K562 (cell line): ENCODE results near the gene C2. TPM values are rescaled to one million over a fixed set of nuclear protein-coding genes. Genes with fewer than 3 reads are reported as not detected.

Experiments
- ATAC-seq: fragments of 200-7000 bp; cut with Tn5 transposase; 3 replicates; pipeline ENCODE4 v1.9.1; 2020; ENCODE audit warnings: moderate library complexity
- BruUV-seq: library from RNA; stranded (reverse); fragments of 400-500 nt; replicated peaks from 2 replicates; lab custom pipeline; 2021; lab: Mats Ljungman, UMichigan
- CTCF ChIA-PET: fragments of 300-600 bp; formaldehyde crosslinking; extraction: SDS; loops from one replicate; lab custom pipeline; 2021; ENCODE audit warnings: low intra/inter-chr PET ratio; lab: Yijun Ruan, JAX
- POLR2A ChIA-PET: fragments of 300-600, 350-650 bp; sonication (Branson Sonifier 250); formaldehyde crosslinking; extraction: SDS; loops from one replicate; lab custom pipeline; 2021; ENCODE audit warnings: antibody characterized with exemption, inconsistent platforms; lab: Yijun Ruan, JAX
- DNase-seq, 4 experiments: peaks; one replicate each; pipeline versions ENCODE4 v3.0.0 to v3.0.0-alpha.2; 2011 to 2018; ENCODE audit warnings: low spot score in 3 of 4, mixed read lengths in 3 of 4; ENCODE audit errors: extremely low read depth in 1 of 4
- FAIRE-seq: peaks from 2 replicates; lab custom pipeline; 2011; peaks lifted over from hg19 to GRCh38; lab: Jason Lieb, UNC
- H2AFZ ChIP-seq: 2 replicates; pipeline ENCODE4 v1.6.0; 2011; ENCODE audit warnings: low read depth, low read length, control low read depth, inconsistent platforms
- H3K27ac ChIP-seq: fragments of 200-600 bp; 3 replicates; pipeline ENCODE4 v1.8.0; 2011; ENCODE audit warnings: low read depth, mild to moderate bottlenecking, control low read depth, inconsistent platforms, low read length, moderate library complexity, mixed read lengths; ENCODE audit errors: extremely low read depth
- H3K27me3 ChIP-seq, 2 experiments: fragments of 300-600 bp in 1 of 2; 2 replicates in 1 of 2; 3 replicates in 1 of 2; pipeline versions ENCODE4 v1.6.0 to v1.8.0; 2011; ENCODE audit warnings: inconsistent platforms in 2 of 2, low read length in 2 of 2, mild to moderate bottlenecking in 1 of 2, mixed read lengths in 1 of 2, moderate library complexity in 1 of 2; ENCODE audit not compliant: control insufficient read depth in 2 of 2, insufficient read depth in 2 of 2
- H3K36me3 ChIP-seq: fragments of 300-600 bp; 3 replicates; pipeline ENCODE4 v1.8.0; 2011; ENCODE audit warnings: mild to moderate bottlenecking, low read length, inconsistent platforms; ENCODE audit not compliant: control insufficient read depth, insufficient read depth
- H3K4me1 ChIP-seq, 2 experiments: fragments of 200-600 bp in 1 of 2; replicated peaks in 1 of 2; 2 replicates in 1 of 2; 3 replicates in 1 of 2; pipeline versions ENCODE4 v1.5.1 to v1.8.0; 2011; ENCODE audit warnings: inconsistent platforms in 2 of 2, low read length in 2 of 2, mild to moderate bottlenecking in 1 of 2, mixed read lengths in 1 of 2, moderate library complexity in 1 of 2; ENCODE audit not compliant: control insufficient read depth in 2 of 2, insufficient read depth in 2 of 2
- H3K4me2 ChIP-seq: 2 replicates; pipeline ENCODE4 v1.6.1; 2011; ENCODE audit warnings: low read length, control low read depth, inconsistent platforms, mixed read lengths; ENCODE audit not compliant: insufficient read depth
- H3K4me3 ChIP-seq: fragments of 200-600 bp; sonication (generic), shearing (Covaris generic); 2 replicates; pipeline ENCODE4 v1.5.1; 2016; ENCODE audit warnings: control low read depth, inconsistent platforms
- H3K79me2 ChIP-seq: fragments of 200-600 bp; 3 replicates; pipeline ENCODE4 v1.8.0; 2011; ENCODE audit warnings: low read length, inconsistent platforms; ENCODE audit not compliant: control insufficient read depth, insufficient read depth
- H3K9ac ChIP-seq, 2 experiments: 2 replicates each; pipeline versions ENCODE4 v1.6.0 to v1.6.1; 2011; ENCODE audit warnings: low read depth in 2 of 2, low read length in 2 of 2, control low read depth in 1 of 2, inconsistent platforms in 1 of 2, mild to moderate bottlenecking in 1 of 2, mixed read lengths in 1 of 2; ENCODE audit not compliant: insufficient read depth in 1 of 2
- H3K9me1 ChIP-seq: one replicate; pipeline ENCODE4 v1.6.0; 2011; ENCODE audit warnings: inconsistent platforms, mild to moderate bottlenecking, low read length, moderate library complexity; ENCODE audit not compliant: control insufficient read depth, insufficient read depth
- H3K9me3 ChIP-seq: replicated peaks from 2 replicates; pipeline ENCODE4 v1.5.1; 2011; ENCODE audit warnings: low read depth, low read length, inconsistent platforms; ENCODE audit not compliant: control insufficient read depth, insufficient read depth
- H4K20me1 ChIP-seq: replicated peaks from 2 replicates; pipeline ENCODE4 v1.6.1; 2011; ENCODE audit warnings: low read length, inconsistent platforms, mixed read lengths; ENCODE audit not compliant: control insufficient read depth, insufficient read depth
- BHLHE40 ChIP-seq: IDR thresholded peaks from 2 replicates; pipeline ENCODE4 v1.6.1; 2011; ENCODE audit warnings: low read length, improper control_type of control experiment
- BRD9 ChIP-seq: fragments of 450-650 bp; IDR thresholded peaks from 2 replicates; pipeline ENCODE4 v1.6.1; 2018; ENCODE audit warnings: low read depth; ENCODE audit not compliant: partially characterized antibody
- CBFA2T2 ChIP-seq: fragments of 450-650 bp; conservative IDR thresholded peaks from 2 replicates; pipeline ENCODE4 v1.6.1; 2017; ENCODE audit warnings: mild to moderate bottlenecking
- CTBP1 ChIP-seq: fragments of 450-650 bp; IDR thresholded peaks from 2 replicates; pipeline ENCODE4 v1.6.1; 2016; ENCODE audit warnings: borderline replicate concordance
- DPF2 ChIP-seq: fragments of 450-650 bp; IDR thresholded peaks from 2 replicates; pipeline ENCODE4 v1.6.1; 2016
- FOXJ2 ChIP-seq: fragments of 200-800 bp; sonication (Bioruptor generic); IDR thresholded peaks from 2 replicates; pipeline ENCODE4 v1.6.1; 2016; ENCODE audit warnings: missing genetic modification characterization, missing compliant biosample characterization
- GTF2F1 ChIP-seq: IDR thresholded peaks from 2 replicates; pipeline ENCODE4 v1.6.1; 2011; ENCODE audit warnings: low read depth, low read length, improper control_type of control experiment
- HDAC3 ChIP-seq: fragments of 450-650 bp; IDR thresholded peaks from 2 replicates; pipeline ENCODE4 v1.6.1; 2018; ENCODE audit warnings: borderline replicate concordance, mild to moderate bottlenecking, moderate library complexity; ENCODE audit not compliant: partially characterized antibody
- HLTF ChIP-seq: fragments of 450-650 bp; IDR thresholded peaks from 2 replicates; pipeline ENCODE4 v1.6.1; 2016
- NCOA1 ChIP-seq: fragments of 450-650 bp; IDR thresholded peaks from 2 replicates; pipeline ENCODE4 v1.6.1; 2016; ENCODE audit warnings: low read depth
- NEUROD1 ChIP-seq: fragments of 150-350 bp; IDR thresholded peaks from 2 replicates; pipeline ENCODE4 v1.6.1; 2014; ENCODE audit warnings: borderline replicate concordance, low read length, low read depth; ENCODE audit not compliant: partially characterized antibody
- SMARCC2 ChIP-seq: fragments of 450-650 bp; IDR thresholded peaks from 2 replicates; pipeline ENCODE4 v1.6.1; 2017; ENCODE audit warnings: antibody characterized with exemption, moderate library complexity, mild to moderate bottlenecking, low read depth
- TCF7 ChIP-seq: sonication (generic); IDR thresholded peaks from 2 replicates; pipeline ENCODE4 v1.6.1; 2016; ENCODE audit warnings: antibody characterized with exemption, borderline replicate concordance
- ZEB2 ChIP-seq: fragments of 450-650 bp; IDR thresholded peaks from 2 replicates; pipeline ENCODE4 v1.6.1; 2016
- ZNF584 ChIP-seq: fragments of 200-800 bp; sonication (Bioruptor generic); IDR thresholded peaks from 2 replicates; pipeline ENCODE4 v1.6.1; 2016; ENCODE audit warnings: low read depth, mild to moderate bottlenecking, missing genetic modification characterization, missing compliant biosample characterization
- WGBS: fragments of 100-300 bp; shearing (Covaris generic); methylation state at CpG from one replicate; pipeline ENCODE4 v1.1.6; 2016; ENCODE audit warnings: low coverage, mixed read lengths; ENCODE audit not compliant: insufficient coverage; ENCODE audit errors: missing lambda C conversion rate; 5-methylcytosine and 5-hydroxymethylcytosine counted together
- in situ Hi-C: fragments of 300-500 bp; cut with MboI; formaldehyde crosslinking; loops from 4 replicates; pipeline ENCODE4 v1.15.0; 2018; ENCODE audit warnings: inconsistent platforms, mixed read lengths
- intact Hi-C: fragments of 100-400 bp; cut with micrococcal nuclease; formaldehyde crosslinking; loops from 2 replicates; pipeline ENCODE4 v1.14.2; 2022
- polyA plus RNA-seq, 8 experiments: library from polyadenylated mRNA; depleted of rRNA in 4 of 8; stranded (reverse) in 5 of 8; unstranded in 3 of 8; fragments of >200 nt; fragmentation: Nextera tagmentation in 2 of 8; fragmentation: Illumina TruSeq in 1 of 8; extraction: Ambion mirVana in 2 of 8; extraction: Trizol in 1 of 8; gene quantifications; 2 replicates each; pipeline versions ENCODE4 v1.2.1 to v1.2.3, GENCODE V29; 2011 to 2014; ENCODE audit warnings: inconsistent platforms in 1 of 8, missing spikeins in 1 of 8
- total RNA-seq, 7 experiments: library from RNA; depleted of rRNA in 6 of 7; stranded (reverse); fragments of >200 nt in 6 of 7; fragmentation: Illumina TruSeq in 2 of 7; extraction: Trizol in 2 of 7; gene quantifications; 2 replicates each; pipeline versions ENCODE4 v1.2.1 to v1.2.3, GENCODE V29; 2011 to 2021; ENCODE audit warnings: low replicate concordance in 1 of 7
- TF ChIP-seq, protein P1 (sequence below): fragments of 450-650 bp; IDR thresholded peaks from 2 replicates; pipeline ENCODE4 v1.6.1; 2017; ENCODE audit warnings: antibody characterized with exemption, mild to moderate bottlenecking

C2 gene
- total and polyA plus RNA-seq, 9 of the 15 experiments (the other 6 are each of a cell fraction or from before 2014, with no cell fraction given): 0.05 to 1.1 (median 0.39) TPM; not detected in 1

- CTCF ChIA-PET: no interaction called here
- Histone ChIP-seq H3K4me2 (peak overlapping the region; percentile 66), H3K79me2 (no peaks in the 10 kb centered on the region), H3K9me1 (peaks cover 7% of the 10 kb centered on the region), H3K9ac (peak overlapping the region in 1 of 2 experiments; percentile 7; a peak in 1 of 4 replicates), H3K27me3 (peaks cover 2 to 10% of the 10 kb centered on the region in 2 experiments; a peak in 2 of 5 replicates), H3K36me3 (peaks cover 32% of the 10 kb centered on the region), H3K9me3 (no peaks in the 10 kb centered on the region), H3K27ac (peak overlapping the region; percentile 59; the same call in 2 of the 3 replicates), H2AFZ (peak overlapping the region; percentile 36), H3K4me1 (peaks cover 16 to 24% of the 10 kb centered on the region in 2 experiments), H4K20me1 (no peaks in the 10 kb centered on the region), H3K4me3 (no peak overlapping the region)
- BruUV-seq: no TSS peak
- intact Hi-C loops (loop anchor here (5.0 kb wide), 1 partner anchor 47 kb away; the partner anchor contains the start of gene ZBTB12), in situ Hi-C loops (no loop called here)
- FAIRE-seq: peak; percentile 94
- POLR2A ChIA-PET: interaction anchor here (0.6 to 2.4 kb wide), 7 partner anchors 8 to 121 kb away, joined by 3 to 16 read pairs (median 4); partner anchors contain the start of genes HSPA1B, NELFE and SKIC2
- peak; percentile 69 to 89 (median 78) for DNase-seq
- whole genome bisulfite sequencing: 8% methylated on average over 6 of the region's 6 CpGs
- ATAC-seq: peak; percentile 84
- TF ChIP-seq HDAC3 (peak; percentile 5), HLTF (no peak), BHLHE40 (0 out of 2 replicates have a peak, but pooled peaks have one; percentile 4), ZEB2 (0 out of 2 replicates have a peak, but pooled peaks have one; percentile 53), NEUROD1 (no peak), SMARCC2 (peak; percentile 61), ZNF584 (CRISPR knock-in tag) (peak; percentile 25; the same call in 1 of the 2 replicates), NCOA1 (no peak; the same call in 1 of the 2 replicates), BRD9 (no peak), CTBP1 (peak; percentile 98), CBFA2T2 (peak; percentile 55), GTF2F1 (no peak), DPF2 (peak; percentile 91), FOXJ2 (tag) (0 out of 2 replicates have a peak, but pooled peaks have one; percentile 40), TCF7 (no peak)
- TF ChIP-seq, protein P1, sequence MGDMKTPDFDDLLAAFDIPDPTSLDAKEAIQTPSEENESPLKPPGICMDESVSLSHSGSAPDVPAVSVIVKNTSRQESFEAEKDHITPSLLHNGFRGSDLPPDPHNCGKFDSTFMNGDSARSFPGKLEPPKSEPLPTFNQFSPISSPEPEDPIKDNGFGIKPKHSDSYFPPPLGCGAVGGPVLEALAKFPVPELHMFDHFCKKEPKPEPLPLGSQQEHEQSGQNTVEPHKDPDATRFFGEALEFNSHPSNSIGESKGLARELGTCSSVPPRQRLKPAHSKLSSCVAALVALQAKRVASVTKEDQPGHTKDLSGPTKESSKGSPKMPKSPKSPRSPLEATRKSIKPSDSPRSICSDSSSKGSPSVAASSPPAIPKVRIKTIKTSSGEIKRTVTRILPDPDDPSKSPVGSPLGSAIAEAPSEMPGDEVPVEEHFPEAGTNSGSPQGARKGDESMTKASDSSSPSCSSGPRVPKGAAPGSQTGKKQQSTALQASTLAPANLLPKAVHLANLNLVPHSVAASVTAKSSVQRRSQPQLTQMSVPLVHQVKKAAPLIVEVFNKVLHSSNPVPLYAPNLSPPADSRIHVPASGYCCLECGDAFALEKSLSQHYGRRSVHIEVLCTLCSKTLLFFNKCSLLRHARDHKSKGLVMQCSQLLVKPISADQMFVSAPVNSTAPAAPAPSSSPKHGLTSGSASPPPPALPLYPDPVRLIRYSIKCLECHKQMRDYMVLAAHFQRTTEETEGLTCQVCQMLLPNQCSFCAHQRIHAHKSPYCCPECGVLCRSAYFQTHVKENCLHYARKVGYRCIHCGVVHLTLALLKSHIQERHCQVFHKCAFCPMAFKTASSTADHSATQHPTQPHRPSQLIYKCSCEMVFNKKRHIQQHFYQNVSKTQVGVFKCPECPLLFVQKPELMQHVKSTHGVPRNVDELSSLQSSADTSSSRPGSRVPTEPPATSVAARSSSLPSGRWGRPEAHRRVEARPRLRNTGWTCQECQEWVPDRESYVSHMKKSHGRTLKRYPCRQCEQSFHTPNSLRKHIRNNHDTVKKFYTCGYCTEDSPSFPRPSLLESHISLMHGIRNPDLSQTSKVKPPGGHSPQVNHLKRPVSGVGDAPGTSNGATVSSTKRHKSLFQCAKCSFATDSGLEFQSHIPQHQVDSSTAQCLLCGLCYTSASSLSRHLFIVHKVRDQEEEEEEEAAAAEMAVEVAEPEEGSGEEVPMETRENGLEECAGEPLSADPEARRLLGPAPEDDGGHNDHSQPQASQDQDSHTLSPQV: peak; percentile 81
Observed at GRCh38 chr6:31948753-31949413, 21.4 kb downstream of the C2 start.
